ENCODE data around the gene TMEM269.

The TMEM269 gene

GRCh38 chr1:42820813-42821212 lies 36.0 kb downstream of the TMEM269 start:
- H3K27me3 ChIP-seq (ENCODE audit: control insufficient read depth in 3 of 3, insufficient read depth in 3 of 3, low read depth in 1 of 3, low read length in 3 of 3), result no peaks in the 10 kb centered on the region
- H3K4me3 ChIP-seq (ENCODE audit: low read length in 2 of 2), result no peak overlapping the region
- H3K79me1 ChIP-seq (ENCODE audit: low read depth, low read length), result no peaks in the 10 kb centered on the region
- no peak overlapping the region for H3K18ac ChIP-seq (ENCODE audit: low read length)
- H2AK5ac ChIP-seq (ENCODE audit: low read depth, low read length), result no peak overlapping the region
- H4K91ac ChIP-seq (ENCODE audit: low read depth, low read length, poor library complexity), result no peak overlapping the region
- H2AFZ ChIP-seq (ENCODE audit: low read length), result peak overlapping the region; percentile 31
- DNase-seq (ENCODE audit: low spot score), result no peak
- H3K4ac ChIP-seq (ENCODE audit: low read length), result no peak overlapping the region
- no peak overlapping the region for H3K9ac ChIP-seq (ENCODE audit: low read depth, low read length, poor library complexity)
- H3K4me1 ChIP-seq (ENCODE audit: control insufficient read depth in 2 of 2, insufficient read depth in 1 of 2, low read depth in 1 of 2, low read length in 2 of 2), result peaks cover 3 to 4% of the 10 kb centered on the region in 2 donors
- H4K8ac ChIP-seq (ENCODE audit: low read depth, low read length), result no peak overlapping the region
- peaks cover 0 to 3% of the 10 kb centered on the region in 2 donors for H3K36me3 ChIP-seq (replicated peaks in 1 of 2; ENCODE audit: control insufficient read depth in 2 of 2, insufficient read depth in 2 of 2, low read length in 2 of 2)
- no CpG with 5 or more reads among the region's 1 CpG for WGBS, 2 donors (ENCODE audit: extremely low coverage in 2 of 2, insufficient read length in 2 of 2, insufficient replicate concordance in 1 of 2)
- H2BK12ac ChIP-seq (ENCODE audit: low read length), result no peak overlapping the region
- H3K27ac ChIP-seq (replicated peaks; ENCODE audit: low read length), result no peak overlapping the region
- H3K9me3 ChIP-seq (replicated peaks in 1 of 2; ENCODE audit: control insufficient read depth in 2 of 2, insufficient read depth in 1 of 2, low read depth in 1 of 2, low read length in 2 of 2), result no peaks in the 10 kb centered on the region
- H2BK5ac ChIP-seq (ENCODE audit: low read length), result no peak overlapping the region
- no peak overlapping the region for H3K14ac ChIP-seq (ENCODE audit: low read length)
- H2BK15ac ChIP-seq (ENCODE audit: low read length), result no peak overlapping the region
- H2BK120ac ChIP-seq (ENCODE audit: low read depth, low read length), result no peak overlapping the region
- H3K4me2 ChIP-seq (ENCODE audit: insufficient read depth, low read length, poor library complexity, severe bottlenecking), result no peak overlapping the region
- no peak overlapping the region for H3K23ac ChIP-seq (ENCODE audit: low read depth, low read length, poor library complexity)

- WGBS, 2 donors (ENCODE audit: extremely low coverage in 2 of 2, insufficient read length in 2 of 2, insufficient replicate concordance in 1 of 2), result no CpG with 5 or more reads among the region's 2 CpGs
- Histone ChIP-seq H3K4me2 (ENCODE audit: insufficient read depth, low read length, poor library complexity, severe bottlenecking) (no peak overlapping the region), H3K18ac (ENCODE audit: low read length) (no peak overlapping the region), H2BK5ac (ENCODE audit: low read length) (no peak overlapping the region), H2BK15ac (ENCODE audit: low read length) (no peak overlapping the region), H3K27me3 (ENCODE audit: control insufficient read depth in 3 of 3, insufficient read depth in 3 of 3, low read depth in 1 of 3, low read length in 3 of 3) (no peaks in the 10 kb centered on the region), H2BK12ac (ENCODE audit: low read length) (no peak overlapping the region), H3K9ac (ENCODE audit: low read depth, low read length, poor library complexity) (no peak overlapping the region), H3K23ac (ENCODE audit: low read depth, low read length, poor library complexity) (no peak overlapping the region), H3K9me3 (replicated peaks in 1 of 2; ENCODE audit: control insufficient read depth in 2 of 2, insufficient read depth in 1 of 2, low read depth in 1 of 2, low read length in 2 of 2) (no peaks in the 10 kb centered on the region), H3K36me3 (replicated peaks in 1 of 2; ENCODE audit: control insufficient read depth in 2 of 2, insufficient read depth in 2 of 2, low read length in 2 of 2) (no peaks in the 10 kb centered on the region), H4K91ac (ENCODE audit: low read depth, low read length, poor library complexity) (no peak overlapping the region), H3K14ac (ENCODE audit: low read length) (no peak overlapping the region), H4K8ac (ENCODE audit: low read depth, low read length) (no peak overlapping the region), H2BK120ac (ENCODE audit: low read depth, low read length) (no peak overlapping the region), H3K27ac (replicated peaks; ENCODE audit: low read length) (no peak overlapping the region), H2AFZ (ENCODE audit: low read length) (no peak overlapping the region), H3K4me1 (ENCODE audit: control insufficient read depth in 2 of 2, insufficient read depth in 1 of 2, low read depth in 1 of 2, low read length in 2 of 2) (no peaks in the 10 kb centered on the region), H3K4ac (ENCODE audit: low read length) (no peak overlapping the region), H3K79me1 (ENCODE audit: low read depth, low read length) (no peaks in the 10 kb centered on the region), H2AK5ac (ENCODE audit: low read depth, low read length) (no peak overlapping the region), H3K4me3 (ENCODE audit: low read length in 2 of 2) (no peak overlapping the region)
- no peak for DNase-seq (ENCODE audit: low spot score)
These were observed 36.9 kb downstream of the TMEM269 start for GRCh38 chr1:42821690-42822089.

DNA sequence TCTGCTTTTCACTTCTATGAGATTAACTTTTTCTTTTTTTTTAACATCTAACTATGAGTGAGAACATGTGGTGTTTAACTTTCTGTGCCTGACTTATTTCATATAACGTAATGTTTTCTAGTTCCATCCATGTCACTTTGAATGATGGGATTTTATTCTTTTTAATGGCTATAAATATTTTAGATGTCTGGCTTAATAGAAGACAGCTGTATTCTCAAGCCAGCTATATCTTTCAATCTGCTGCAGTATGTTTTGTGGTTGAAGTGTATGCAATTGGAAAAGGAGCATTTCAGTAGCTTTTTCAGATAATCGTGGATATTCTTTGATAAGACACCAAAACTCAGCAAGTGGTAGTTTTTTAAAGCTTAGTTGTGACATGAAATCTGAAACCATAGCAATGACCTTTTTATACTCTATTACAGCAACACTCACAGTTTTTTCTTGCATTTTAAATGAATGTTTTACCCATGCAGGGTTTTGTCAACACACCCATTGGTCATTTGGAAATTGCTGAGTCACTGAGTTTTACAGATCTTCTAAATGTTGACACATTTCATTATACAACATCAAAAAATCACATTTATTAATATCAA lies 38.1 kb downstream of the TMEM269 start:
- Histone ChIP-seq H3K23ac (ENCODE audit: low read depth, low read length, poor library complexity) (no peak overlapping the region), H4K91ac (ENCODE audit: low read depth, low read length, poor library complexity) (no peak overlapping the region), H2BK15ac (ENCODE audit: low read length) (no peak overlapping the region), H3K4me3 (ENCODE audit: low read length in 2 of 2) (no peak overlapping the region), H3K14ac (ENCODE audit: low read length) (no peak overlapping the region), H3K36me3 (replicated peaks in 1 of 2; ENCODE audit: control insufficient read depth in 2 of 2, insufficient read depth in 2 of 2, low read length in 2 of 2) (no peaks in the 10 kb centered on the region), H4K8ac (ENCODE audit: low read depth, low read length) (no peak overlapping the region), H3K4ac (ENCODE audit: low read length) (no peak overlapping the region), H3K18ac (ENCODE audit: low read length) (no peak overlapping the region), H3K79me1 (ENCODE audit: low read depth, low read length) (no peaks in the 10 kb centered on the region), H2BK12ac (ENCODE audit: low read length) (no peak overlapping the region), H2BK5ac (ENCODE audit: low read length) (no peak overlapping the region), H3K27ac (replicated peaks; ENCODE audit: low read length) (no peak overlapping the region), H3K9ac (ENCODE audit: low read depth, low read length, poor library complexity) (no peak overlapping the region), H3K4me2 (ENCODE audit: insufficient read depth, low read length, poor library complexity, severe bottlenecking) (no peak overlapping the region), H3K9me3 (replicated peaks in 1 of 2; ENCODE audit: control insufficient read depth in 2 of 2, insufficient read depth in 1 of 2, low read depth in 1 of 2, low read length in 2 of 2) (no peaks in the 10 kb centered on the region), H2BK120ac (ENCODE audit: low read depth, low read length) (no peak overlapping the region), H2AFZ (ENCODE audit: low read length) (no peak overlapping the region), H3K4me1 (ENCODE audit: control insufficient read depth in 2 of 2, insufficient read depth in 1 of 2, low read depth in 1 of 2, low read length in 2 of 2) (no peaks in the 10 kb centered on the region), H2AK5ac (ENCODE audit: low read depth, low read length) (no peak overlapping the region), H3K27me3 (ENCODE audit: control insufficient read depth in 3 of 3, insufficient read depth in 3 of 3, low read depth in 1 of 3, low read length in 3 of 3) (no peaks in the 10 kb centered on the region)
- no CpG with 5 or more reads among the region's 2 CpGs for WGBS, 2 donors (ENCODE audit: extremely low coverage in 2 of 2, insufficient read length in 2 of 2, insufficient replicate concordance in 1 of 2)
- no peak for DNase-seq (ENCODE audit: low spot score)

- Histone ChIP-seq H2BK15ac (ENCODE audit: low read length) (no peak overlapping the region), H3K23ac (ENCODE audit: low read depth, low read length, poor library complexity) (no peak overlapping the region), H4K8ac (ENCODE audit: low read depth, low read length) (no peak overlapping the region), H2BK12ac (ENCODE audit: low read length) (no peak overlapping the region), H3K18ac (ENCODE audit: low read length) (no peak overlapping the region), H3K4me2 (ENCODE audit: insufficient read depth, low read length, poor library complexity, severe bottlenecking) (no peak overlapping the region), H2AFZ (ENCODE audit: low read length) (no peak overlapping the region), H3K4me1 (ENCODE audit: control insufficient read depth in 2 of 2, insufficient read depth in 1 of 2, low read depth in 1 of 2, low read length in 2 of 2) (no peaks in the 10 kb centered on the region), H2AK5ac (ENCODE audit: low read depth, low read length) (no peak overlapping the region), H3K4me3 (ENCODE audit: low read length in 2 of 2) (no peak overlapping the region), H3K9me3 (replicated peaks in 1 of 2; ENCODE audit: control insufficient read depth in 2 of 2, insufficient read depth in 1 of 2, low read depth in 1 of 2, low read length in 2 of 2) (no peaks in the 10 kb centered on the region), H3K27me3 (ENCODE audit: control insufficient read depth in 3 of 3, insufficient read depth in 3 of 3, low read depth in 1 of 3, low read length in 3 of 3) (no peaks in the 10 kb centered on the region), H3K27ac (replicated peaks; ENCODE audit: low read length) (no peak overlapping the region), H2BK120ac (ENCODE audit: low read depth, low read length) (no peak overlapping the region), H4K91ac (ENCODE audit: low read depth, low read length, poor library complexity) (no peak overlapping the region), H3K79me1 (ENCODE audit: low read depth, low read length) (no peaks in the 10 kb centered on the region), H3K4ac (ENCODE audit: low read length) (no peak overlapping the region), H3K9ac (ENCODE audit: low read depth, low read length, poor library complexity) (no peak overlapping the region), H2BK5ac (ENCODE audit: low read length) (no peak overlapping the region), H3K14ac (ENCODE audit: low read length) (no peak overlapping the region), H3K36me3 (replicated peaks in 1 of 2; ENCODE audit: control insufficient read depth in 2 of 2, insufficient read depth in 2 of 2, low read length in 2 of 2) (no peaks in the 10 kb centered on the region)
- WGBS, 2 donors (ENCODE audit: extremely low coverage in 2 of 2, insufficient read length in 2 of 2, insufficient replicate concordance in 1 of 2), result no CpG with 5 or more reads among the region's 4 CpGs
- no peak for DNase-seq (ENCODE audit: low spot score)
These were observed 39.8 kb downstream of the TMEM269 start for GRCh38 chr1:42824481-42825035.
